ENCODE data around the gene ADGRL3.

The ADGRL3 gene

DNA sequence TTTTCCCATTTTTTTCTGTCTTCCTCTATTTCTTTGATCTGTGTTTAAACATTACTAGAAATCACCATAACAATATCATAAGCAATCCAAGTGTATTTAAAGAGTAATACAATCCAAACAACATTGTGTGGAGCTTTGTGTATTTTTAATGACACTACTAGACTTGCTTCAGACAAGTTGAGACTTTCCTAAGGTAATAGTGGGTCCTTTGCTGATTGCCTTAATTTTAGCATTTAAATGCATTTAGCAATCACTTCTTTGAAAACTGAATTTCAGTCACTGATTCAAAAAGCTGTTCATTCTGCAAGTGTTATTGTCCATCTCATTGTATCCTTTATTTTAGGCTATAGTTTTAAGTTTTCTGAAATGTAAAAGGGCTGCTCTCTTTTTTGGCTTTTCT lies 804.8 kb downstream of the ADGRL3 start:
- no peaks in the 10 kb centered on the region for H3K36me3 Mint-ChIP-seq
- peaks cover 0 to 2% of the 10 kb centered on the region in 2 donors for H3K9me3 Mint-ChIP-seq
- no peak overlapping the region for H3K27ac Mint-ChIP-seq
- no peaks in the 10 kb centered on the region for H3K4me1 Mint-ChIP-seq
- DNase-seq = no peak
- ATAC-seq (replicated peaks) = no peak
- H3K4me3 Mint-ChIP-seq = no peak overlapping the region
- H3K27me3 Mint-ChIP-seq = no peaks in the 10 kb centered on the region

DNA sequence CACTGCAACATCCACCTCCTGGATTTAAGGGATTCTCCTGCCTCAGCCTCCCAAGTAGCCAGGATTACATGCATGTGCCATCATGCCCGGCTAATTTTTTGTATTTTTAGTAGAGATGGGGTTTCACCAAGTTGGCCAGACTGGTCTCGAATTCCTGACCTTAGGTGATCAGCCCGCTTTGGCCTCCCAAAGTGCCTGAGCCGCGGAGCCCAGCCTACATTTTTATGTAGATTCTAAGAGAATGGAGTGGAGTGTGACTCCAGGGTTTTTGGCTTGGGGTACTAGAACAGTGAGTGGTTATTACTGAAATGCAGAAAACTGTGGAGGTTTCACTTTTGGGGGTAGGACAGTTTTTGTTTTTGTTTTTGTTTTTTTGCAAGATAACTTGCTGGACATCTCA lies 806.0 kb downstream of the ADGRL3 start:
- Mint-ChIP-seq H3K36me3 (no peaks in the 10 kb centered on the region), H3K4me1 (no peaks in the 10 kb centered on the region), H3K27me3 (no peaks in the 10 kb centered on the region), H3K27ac (no peak overlapping the region), H3K9me3 (peaks cover 0 to 2% of the 10 kb centered on the region in 2 donors), H3K4me3 (no peak overlapping the region)
- no peak for ATAC-seq (replicated peaks)
- no peak for DNase-seq

DNA sequence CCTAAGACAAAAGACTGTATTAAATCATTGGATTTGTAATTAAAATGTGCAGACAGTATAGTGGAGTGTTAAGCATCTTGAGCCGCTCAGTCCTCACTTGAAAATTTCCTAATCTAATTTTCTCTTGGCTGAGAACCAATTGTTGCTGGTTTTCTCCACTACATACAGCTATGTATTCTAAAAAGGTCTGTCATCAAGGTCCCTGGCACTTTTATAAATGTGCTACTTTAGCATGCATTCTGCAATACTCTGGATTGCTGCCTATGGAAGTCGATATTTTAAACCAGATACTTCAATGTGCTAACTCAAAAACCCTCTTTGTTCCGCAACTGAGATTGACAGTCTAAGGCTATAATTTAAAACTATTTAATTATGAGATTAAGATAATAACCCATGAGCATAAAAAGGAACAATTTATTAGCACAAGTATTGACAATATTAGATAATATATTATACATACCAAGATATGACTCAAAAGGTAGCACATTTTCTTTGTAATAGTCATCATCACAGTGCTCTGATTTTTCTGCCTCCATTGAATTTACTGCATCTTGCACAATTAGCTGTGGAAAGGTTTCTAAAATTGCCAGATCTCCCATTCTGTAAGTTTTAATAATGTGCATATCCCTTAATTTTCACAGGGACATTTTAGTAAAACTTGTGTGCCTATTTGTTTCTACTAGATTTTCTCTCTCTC lies 815.1 kb downstream of the ADGRL3 start:
- no peaks in the 10 kb centered on the region for H3K27me3 Mint-ChIP-seq
- ATAC-seq (replicated peaks) (no peak), DNase-seq (no peak)
- H3K4me1 Mint-ChIP-seq = no peaks in the 10 kb centered on the region
- no peaks in the 10 kb centered on the region for H3K36me3 Mint-ChIP-seq
- no peak overlapping the region for H3K4me3 Mint-ChIP-seq
- peaks cover 0 to 4% of the 10 kb centered on the region in 2 donors for H3K9me3 Mint-ChIP-seq
- H3K27ac Mint-ChIP-seq = no peak overlapping the region

DNA sequence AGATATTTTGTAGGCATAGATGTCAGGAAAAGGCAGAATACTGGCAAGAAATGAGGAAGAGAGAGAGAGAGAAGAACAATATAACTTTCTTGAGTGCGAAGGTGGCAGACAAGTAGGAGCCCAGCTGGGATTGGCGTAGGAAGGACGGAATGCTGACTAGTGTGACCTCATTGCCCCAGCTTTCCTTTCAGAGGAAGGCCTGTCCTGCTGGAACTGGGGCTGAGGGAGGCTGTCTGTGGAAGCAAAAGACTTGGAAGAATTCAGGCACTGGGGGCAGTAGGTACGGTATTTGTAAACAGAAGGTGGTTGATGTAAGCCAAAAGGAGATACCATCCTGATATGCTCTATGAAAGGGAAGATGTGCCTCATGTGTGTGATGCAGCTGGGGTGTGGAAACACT lies 818.4 kb downstream of the ADGRL3 start:
- ATAC-seq (replicated peaks) = no peak
- no peaks in the 10 kb centered on the region for H3K36me3 Mint-ChIP-seq

DNA sequence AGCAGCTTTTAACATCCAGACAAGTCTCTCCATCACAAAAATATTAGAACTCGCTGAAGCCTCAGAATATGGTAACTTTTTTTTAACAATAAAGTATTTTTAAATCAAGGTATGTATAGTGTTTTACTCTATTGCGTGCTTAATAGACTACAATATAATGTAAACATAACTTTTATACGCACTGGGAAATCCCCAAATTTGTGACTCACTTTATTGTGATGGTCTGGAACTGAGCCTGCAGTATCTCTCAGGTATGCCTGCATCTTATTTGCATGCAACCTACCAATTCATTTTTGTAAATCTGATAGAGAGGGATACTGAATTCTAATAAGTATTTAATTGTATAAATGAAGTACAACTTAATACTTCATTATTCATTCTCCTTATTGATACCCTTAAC lies 823.5 kb downstream of the ADGRL3 start:
- no peak for ATAC-seq (replicated peaks)
- no peak for DNase-seq
- Mint-ChIP-seq H3K27ac (no peak overlapping the region), H3K4me1 (no peaks in the 10 kb centered on the region), H3K36me3 (no peaks in the 10 kb centered on the region), H3K27me3 (no peaks in the 10 kb centered on the region), H3K4me3 (no peak overlapping the region), H3K9me3 (peaks cover 0 to 2% of the 10 kb centered on the region in 2 donors)

More for the DNA sequence above, 818.4 kb downstream of the ADGRL3 start:
- no peak for DNase-seq
- Mint-ChIP-seq H3K4me3 (no peak overlapping the region), H3K27ac (no peak overlapping the region), H3K27me3 (no peaks in the 10 kb centered on the region), H3K4me1 (no peaks in the 10 kb centered on the region), H3K9me3 (peaks cover 0 to 4% of the 10 kb centered on the region in 2 donors)

DNA sequence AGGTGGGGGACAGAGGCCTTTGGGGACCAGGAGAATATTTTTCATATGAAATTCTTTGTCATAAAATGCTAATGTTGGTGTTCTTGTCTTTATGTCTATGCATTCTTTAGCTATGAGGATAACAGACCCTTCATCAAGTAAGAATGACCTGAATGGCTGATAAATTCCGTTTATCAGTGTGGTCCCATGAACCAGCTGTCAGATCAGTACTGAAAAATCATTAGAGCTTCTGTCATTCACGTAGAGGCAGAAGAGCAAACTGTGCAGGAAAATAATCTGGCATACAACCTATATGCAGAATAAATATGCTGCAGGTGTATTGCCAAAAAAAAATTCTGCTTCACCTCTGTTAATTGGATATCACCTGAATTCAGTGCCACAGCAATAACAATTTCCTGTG lies 828.6 kb downstream of the ADGRL3 start:
- Mint-ChIP-seq H3K36me3 (no peaks in the 10 kb centered on the region), H3K4me1 (no peaks in the 10 kb centered on the region), H3K9me3 (no peaks in the 10 kb centered on the region), H3K27ac (no peak overlapping the region), H3K27me3 (no peaks in the 10 kb centered on the region), H3K4me3 (no peak overlapping the region)
- DNase-seq (no peak), ATAC-seq (replicated peaks) (no peak)

DNA sequence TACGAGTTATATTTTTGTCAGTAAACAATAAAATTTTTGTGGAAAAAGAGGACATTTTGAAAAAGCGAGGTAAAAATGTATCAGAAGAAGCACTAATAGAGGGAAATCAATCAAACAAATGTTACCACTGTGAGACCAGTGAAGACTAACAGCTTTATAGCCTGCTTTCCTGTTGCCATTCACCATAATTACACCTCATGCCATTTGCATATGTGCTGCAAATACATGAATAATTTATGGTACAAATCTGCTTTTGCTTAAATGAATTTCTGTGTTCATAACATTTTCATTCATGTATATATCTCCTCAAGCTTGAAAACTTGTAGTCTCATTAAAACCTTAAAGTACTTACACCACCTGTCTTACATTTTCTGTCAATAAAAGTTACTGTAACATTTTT lies 830.8 kb downstream of the ADGRL3 start:
- no peaks in the 10 kb centered on the region for H3K27me3 Mint-ChIP-seq
- no peaks in the 10 kb centered on the region for H3K36me3 Mint-ChIP-seq
- ATAC-seq (replicated peaks) = no peak
- no peaks in the 10 kb centered on the region for H3K4me1 Mint-ChIP-seq
- no peak overlapping the region for H3K4me3 Mint-ChIP-seq
- DNase-seq = no peak
- no peak overlapping the region for H3K27ac Mint-ChIP-seq
- H3K9me3 Mint-ChIP-seq = peaks cover 0 to 2% of the 10 kb centered on the region in 2 donors

DNA sequence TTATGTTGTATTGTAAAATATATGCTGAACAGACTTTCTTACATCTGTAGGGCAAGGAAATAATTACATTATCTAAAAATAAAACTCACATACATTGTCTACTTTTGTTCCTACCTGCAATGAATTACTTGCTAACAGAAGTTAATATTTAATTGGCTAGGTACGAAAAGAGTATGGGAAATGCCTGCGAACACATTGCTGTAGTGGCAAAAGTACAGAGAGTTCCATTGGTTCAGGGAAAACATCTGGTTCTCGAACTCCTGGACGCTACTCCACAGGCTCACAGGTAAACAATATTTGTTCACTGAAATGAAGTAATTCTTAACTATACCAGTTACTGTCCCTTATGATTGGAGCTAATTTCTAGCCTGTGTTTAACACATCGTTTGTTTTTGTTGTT lies 837.4 kb downstream of the ADGRL3 start:
- DNase-seq (no peak), ATAC-seq (replicated peaks) (no peak)
- Mint-ChIP-seq H3K4me3 (no peak overlapping the region), H3K4me1 (no peaks in the 10 kb centered on the region), H3K9me3 (peaks cover 0 to 6% of the 10 kb centered on the region in 2 donors), H3K27me3 (no peaks in the 10 kb centered on the region), H3K27ac (no peak overlapping the region), H3K36me3 (no peaks in the 10 kb centered on the region)

DNA sequence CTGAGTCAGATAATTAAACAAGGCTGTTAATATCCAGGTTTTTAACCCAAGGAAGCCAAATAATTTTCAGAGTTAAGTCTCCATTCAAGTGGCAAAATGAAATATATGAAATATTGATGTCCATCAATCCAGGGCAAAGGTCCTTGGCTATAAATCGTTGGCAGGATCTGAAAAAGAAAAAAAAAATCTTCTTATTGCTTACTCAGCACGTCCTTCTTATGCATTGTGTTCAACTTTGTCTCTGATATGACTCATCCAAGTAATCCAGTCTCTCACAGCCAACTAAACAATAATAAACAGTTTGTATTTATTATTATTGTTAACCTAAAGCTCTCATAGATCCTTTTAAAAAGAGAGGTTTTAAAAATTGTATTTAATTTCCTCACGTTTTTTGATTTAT lies 851.2 kb downstream of the ADGRL3 start:
- Mint-ChIP-seq H3K27me3 (no peaks in the 10 kb centered on the region), H3K36me3 (no peaks in the 10 kb centered on the region), H3K4me1 (no peaks in the 10 kb centered on the region), H3K27ac (no peak overlapping the region), H3K9me3 (no peaks in the 10 kb centered on the region), H3K4me3 (no peak overlapping the region)
- DNase-seq (no peak), ATAC-seq (replicated peaks) (no peak)

DNA sequence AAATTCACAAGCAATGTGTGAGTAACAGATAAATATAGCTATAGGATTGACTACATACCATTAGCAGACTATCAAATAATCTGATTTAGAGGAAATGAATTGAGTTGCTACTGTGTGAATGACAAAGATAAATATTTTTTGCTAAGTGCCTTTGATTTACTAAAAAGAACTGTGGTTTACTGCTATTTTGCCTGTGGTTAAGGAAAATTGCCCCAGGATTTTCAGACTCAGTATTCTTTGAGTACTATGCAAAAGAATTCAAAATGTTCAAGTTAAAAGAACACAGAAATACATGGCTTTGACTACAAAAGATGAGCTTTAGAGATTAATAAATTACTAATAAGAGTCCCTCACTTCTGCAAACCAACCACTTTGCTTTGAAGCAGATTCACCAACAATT lies 853.8 kb downstream of the ADGRL3 start:
- Mint-ChIP-seq H3K4me1 (no peaks in the 10 kb centered on the region), H3K9me3 (no peaks in the 10 kb centered on the region), H3K4me3 (no peak overlapping the region), H3K27me3 (no peaks in the 10 kb centered on the region), H3K36me3 (no peaks in the 10 kb centered on the region), H3K27ac (no peak overlapping the region)
- ATAC-seq (replicated peaks) = no peak
- DNase-seq = no peak

DNA sequence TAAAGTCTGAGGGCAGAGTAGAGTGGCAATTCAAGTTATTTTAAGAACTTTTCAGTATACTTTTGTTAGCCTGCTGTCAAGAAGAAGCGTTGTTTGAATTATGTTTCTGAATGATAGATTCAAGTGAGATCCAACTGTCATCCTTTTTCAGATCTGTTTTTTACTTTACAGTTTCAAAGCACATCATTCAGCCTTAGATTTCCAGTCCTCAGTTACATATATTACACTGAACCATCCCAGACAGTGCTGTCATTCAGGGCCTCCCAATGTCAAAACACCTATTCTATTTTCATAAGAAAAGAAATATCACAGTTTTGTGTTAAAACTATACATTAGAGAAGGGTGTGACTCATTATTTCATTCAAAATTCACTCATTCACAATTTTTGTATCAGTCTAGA lies 856.9 kb downstream of the ADGRL3 start:
- H3K27ac Mint-ChIP-seq = no peak overlapping the region
- H3K9me3 Mint-ChIP-seq = no peaks in the 10 kb centered on the region
- ATAC-seq (replicated peaks) (no peak), DNase-seq (no peak)
- H3K4me3 Mint-ChIP-seq = no peak overlapping the region
- H3K36me3 Mint-ChIP-seq = no peaks in the 10 kb centered on the region
- H3K4me1 Mint-ChIP-seq = no peaks in the 10 kb centered on the region
- H3K27me3 Mint-ChIP-seq = no peaks in the 10 kb centered on the region

DNA sequence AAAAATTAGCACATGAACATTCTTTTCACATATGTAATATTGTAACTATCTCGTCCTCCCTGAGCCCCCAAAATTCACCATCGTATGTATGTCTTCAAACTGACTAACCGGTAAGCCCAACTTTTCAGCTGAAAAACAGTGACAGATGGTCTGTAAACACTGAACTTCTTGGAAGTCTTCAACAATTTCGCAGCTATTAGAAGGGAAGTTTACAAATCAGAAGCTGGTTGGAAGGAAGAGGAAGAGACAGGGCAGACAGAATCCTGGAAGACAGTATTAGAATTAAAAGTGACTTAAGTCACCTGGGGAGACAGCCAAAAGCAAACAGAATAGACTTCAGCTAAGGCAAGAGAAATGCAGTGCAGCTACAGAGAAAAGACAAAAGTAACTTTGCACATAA lies 858.4 kb downstream of the ADGRL3 start:
- no peak for ATAC-seq (replicated peaks)
- H3K9me3 Mint-ChIP-seq = no peaks in the 10 kb centered on the region
- H3K4me3 Mint-ChIP-seq = no peak overlapping the region
- H3K4me1 Mint-ChIP-seq = no peaks in the 10 kb centered on the region
- DNase-seq = no peak
- H3K27me3 Mint-ChIP-seq = no peaks in the 10 kb centered on the region
- H3K36me3 Mint-ChIP-seq = no peaks in the 10 kb centered on the region
- no peak overlapping the region for H3K27ac Mint-ChIP-seq

DNA sequence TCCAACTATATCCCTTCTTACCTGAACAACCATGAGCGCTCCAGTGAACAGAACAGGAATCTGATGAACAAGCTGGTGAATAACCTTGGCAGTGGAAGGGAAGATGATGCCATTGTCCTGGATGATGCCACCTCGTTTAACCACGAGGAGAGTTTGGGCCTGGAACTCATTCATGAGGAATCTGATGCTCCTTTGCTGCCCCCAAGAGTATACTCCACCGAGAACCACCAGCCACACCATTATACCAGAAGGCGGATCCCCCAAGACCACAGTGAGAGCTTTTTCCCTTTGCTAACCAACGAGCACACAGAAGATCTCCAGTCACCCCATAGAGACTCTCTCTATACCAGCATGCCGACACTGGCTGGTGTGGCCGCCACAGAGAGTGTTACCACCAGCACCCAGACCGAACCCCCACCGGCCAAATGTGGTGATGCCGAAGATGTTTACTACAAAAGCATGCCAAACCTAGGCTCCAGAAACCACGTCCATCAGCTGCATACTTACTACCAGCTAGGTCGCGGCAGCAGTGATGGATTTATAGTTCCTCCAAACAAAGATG lies 870.2 kb downstream of the ADGRL3 start:
- DNase-seq = no peak
- no peaks in the 10 kb centered on the region for H3K36me3 Mint-ChIP-seq
- no peaks in the 10 kb centered on the region for H3K27me3 Mint-ChIP-seq
- no peak overlapping the region for H3K4me3 Mint-ChIP-seq
- no peak overlapping the region for H3K27ac Mint-ChIP-seq
- H3K9me3 Mint-ChIP-seq = peaks cover 2 to 4% of the 10 kb centered on the region in 2 donors
- no peak for ATAC-seq (replicated peaks)
- no peaks in the 10 kb centered on the region for H3K4me1 Mint-ChIP-seq

DNA sequence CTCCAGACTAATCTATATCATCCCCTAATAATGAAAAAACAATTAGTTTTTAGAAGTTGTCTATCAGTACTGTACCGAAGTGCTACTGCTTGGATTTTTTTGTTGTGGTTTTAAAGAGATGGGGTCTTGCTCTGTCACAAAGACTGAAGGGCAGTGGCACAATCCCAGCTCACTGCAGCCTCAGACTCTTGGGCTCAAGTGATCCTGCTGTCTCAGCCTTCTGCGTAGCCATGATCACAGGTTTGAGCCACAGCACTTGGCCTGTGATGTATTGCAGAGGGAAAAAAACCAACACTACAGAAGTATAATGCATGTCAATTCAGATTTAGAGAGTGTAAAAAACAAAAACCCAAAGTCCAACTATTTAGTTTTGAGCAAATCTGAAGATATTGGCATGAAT lies 875.0 kb downstream of the ADGRL3 start:
- Mint-ChIP-seq H3K4me3 (no peak overlapping the region), H3K36me3 (no peaks in the 10 kb centered on the region), H3K27me3 (no peaks in the 10 kb centered on the region), H3K4me1 (no peaks in the 10 kb centered on the region), H3K9me3 (peaks cover 4% of the 10 kb centered on the region in 2 donors), H3K27ac (no peak overlapping the region)
- ATAC-seq (replicated peaks) (no peak), DNase-seq (no peak)

DNA sequence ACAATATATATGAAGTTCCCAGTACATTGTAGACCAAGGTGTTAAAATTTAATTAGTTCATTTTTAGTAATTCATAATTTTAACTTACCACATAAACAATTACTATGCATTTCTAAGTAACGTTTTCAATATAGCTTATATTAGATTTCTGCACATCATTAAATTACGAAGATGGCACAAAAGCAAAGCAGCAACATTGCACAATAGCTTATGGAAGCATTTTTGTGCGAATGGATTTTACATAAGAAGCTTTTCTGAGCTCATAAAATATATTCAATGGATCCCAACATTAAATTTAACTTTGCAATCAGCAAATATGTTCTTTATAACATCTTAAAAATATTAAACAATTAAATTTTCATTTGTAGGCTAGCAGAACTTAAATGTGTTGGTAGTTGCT lies 875.4 kb downstream of the ADGRL3 start:
- DNase-seq (no peak), ATAC-seq (replicated peaks) (no peak)
- H3K27me3 Mint-ChIP-seq = no peaks in the 10 kb centered on the region
- H3K27ac Mint-ChIP-seq = no peak overlapping the region
- H3K9me3 Mint-ChIP-seq = peaks cover under 1 to 2% of the 10 kb centered on the region in 2 donors
- H3K36me3 Mint-ChIP-seq = no peaks in the 10 kb centered on the region
- H3K4me3 Mint-ChIP-seq = no peak overlapping the region
- no peaks in the 10 kb centered on the region for H3K4me1 Mint-ChIP-seq

All from stimulated activated naive B cell treated with anti-CD40 and anti-IgM and Interleukin-4, amounts not matched to agents 10 μg/mL and 1 μg/mL and 100 μg/mL, for 72 hours (primary cell).